Caco-2 (cell line): ENCODE results near the gene SOX1. TPM values are rescaled to one million over a fixed set of nuclear protein-coding genes. Genes with fewer than 3 reads are reported as not detected.

Experiments used
- BruUV-seq: library from RNA; stranded (reverse); fragments of 400-500 nt; replicated peaks from 2 replicates; lab custom pipeline; 2021; lab: Mats Ljungman, UMichigan
- CTCF ChIA-PET: fragments of 300-600 bp; sonication (Branson Sonifier 250); formaldehyde crosslinking; loops from one replicate; lab custom pipeline; 2022; ENCODE audit warnings: antibody characterized with exemption; lab: Charles Lee
- POLR2A ChIA-PET: fragments of 300-600 bp; sonication (Branson Sonifier 250); formaldehyde crosslinking; loops from one replicate; lab custom pipeline; 2022; ENCODE audit warnings: antibody characterized with exemption; lab: Charles Lee
- DNase-seq, 2 experiments: peaks; one replicate each; pipeline versions ENCODE4 v3.0.0 to v3.0.0-alpha.2; 2020 to 2022
- H3K27me3 ChIP-seq: replicated peaks from 2 replicates; pipeline ENCODE4 v1.6.0; 2011; ENCODE audit warnings: low read length; ENCODE audit not compliant: control insufficient read depth, insufficient read depth
- H3K36me3 ChIP-seq: 2 replicates; pipeline ENCODE4 v1.5.1; 2011; ENCODE audit warnings: low read length; ENCODE audit not compliant: control insufficient read depth, insufficient read depth
- H3K4me1 ChIP-seq: fragments of 250-450 bp; sonication (Bioruptor Pico); 2 replicates; pipeline ENCODE4 v1.5.1; 2020; ENCODE audit warnings: mild to moderate bottlenecking
- H3K4me3 ChIP-seq: 2 replicates; pipeline ENCODE4 v1.5.1; 2011; ENCODE audit warnings: low read depth, mild to moderate bottlenecking, control low read depth, low read length
- H3K9me3 ChIP-seq: fragments of 250-450 bp; sonication (Bioruptor Pico); 2 replicates; pipeline ENCODE4 v1.5.1; 2020; ENCODE audit warnings: mild to moderate bottlenecking, moderate library complexity
- H3K27ac Mint-ChIP-seq: one replicate; pipeline ENCODE4 v1.8.0; 2022; ENCODE audit warnings: mixed read lengths; ENCODE audit not compliant: unreplicated experiment
- H3K27me3 Mint-ChIP-seq: one replicate; pipeline ENCODE4 v1.8.0; 2022; ENCODE audit warnings: mixed read lengths; ENCODE audit not compliant: insufficient read depth, unreplicated experiment
- H3K36me3 Mint-ChIP-seq: one replicate; pipeline ENCODE4 v1.8.0; 2022; ENCODE audit warnings: mild to moderate bottlenecking, mixed read lengths; ENCODE audit not compliant: insufficient read depth, unreplicated experiment
- H3K4me1 Mint-ChIP-seq: one replicate; pipeline ENCODE4 v1.8.0; 2022; ENCODE audit warnings: low read depth, mixed read lengths; ENCODE audit not compliant: unreplicated experiment
- H3K4me3 Mint-ChIP-seq: one replicate; pipeline ENCODE4 v1.8.0; 2022; ENCODE audit warnings: mild to moderate bottlenecking, moderate library complexity, mixed read lengths; ENCODE audit not compliant: unreplicated experiment
- H3K9me3 Mint-ChIP-seq: one replicate; pipeline ENCODE4 v1.8.0; 2022; ENCODE audit warnings: mixed read lengths; ENCODE audit not compliant: unreplicated experiment
- intact Hi-C: fragments of 100-400 bp; cut with micrococcal nuclease; formaldehyde crosslinking; loops from one replicate; pipeline ENCODE4 v1.10.0; 2022; ENCODE audit not compliant: unreplicated experiment
- total RNA-seq: library from RNA; stranded (reverse); gene quantifications from 2 replicates; pipeline ENCODE4 v1.2.3, GENCODE V29; 2022
- TF ChIP-seq, protein P1 (sequence below), 2 experiments: fragments of 200-600 bp in 1 of 2; IDR thresholded peaks; 1 replicate in 1 of 2; 2 replicates in 1 of 2; pipeline versions ENCODE4 v1.5.1 to v1.8.0; 2011 to 2022; ENCODE audit warnings: antibody characterized with exemption in 1 of 2, control low read depth in 1 of 2, inconsistent platforms in 1 of 2, low read depth in 1 of 2, low read length in 1 of 2, mild to moderate bottlenecking in 1 of 2, moderate library complexity in 1 of 2; ENCODE audit not compliant: insufficient read depth in 1 of 2, severe bottlenecking in 1 of 2, unreplicated experiment in 1 of 2

Gene SOX1
- total RNA-seq, 1 experiment from 2014 or later = 1.7 TPM

DNA sequence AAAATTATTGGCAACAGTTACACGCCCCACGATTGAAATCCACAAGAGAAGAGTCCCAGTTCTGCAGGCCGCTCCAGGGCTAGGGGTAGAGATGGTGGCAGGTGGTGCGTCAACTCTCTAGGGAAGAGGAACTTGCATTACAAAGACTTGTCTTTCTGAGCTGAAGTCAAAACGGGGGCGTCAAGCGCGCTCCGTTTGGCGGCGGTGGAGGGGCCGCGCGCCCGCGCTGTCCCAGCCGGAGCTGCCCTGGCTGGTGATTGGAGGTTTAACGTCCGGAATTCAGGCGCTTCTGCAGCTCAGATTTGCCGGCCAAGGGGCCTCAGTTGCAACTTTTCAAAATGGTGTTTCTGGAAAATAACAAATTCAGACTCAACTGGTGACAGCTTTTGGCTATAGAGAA lies 38.9 kb downstream of the SOX1 start:
- no peak overlapping the region for H3K27ac Mint-ChIP-seq

DNA sequence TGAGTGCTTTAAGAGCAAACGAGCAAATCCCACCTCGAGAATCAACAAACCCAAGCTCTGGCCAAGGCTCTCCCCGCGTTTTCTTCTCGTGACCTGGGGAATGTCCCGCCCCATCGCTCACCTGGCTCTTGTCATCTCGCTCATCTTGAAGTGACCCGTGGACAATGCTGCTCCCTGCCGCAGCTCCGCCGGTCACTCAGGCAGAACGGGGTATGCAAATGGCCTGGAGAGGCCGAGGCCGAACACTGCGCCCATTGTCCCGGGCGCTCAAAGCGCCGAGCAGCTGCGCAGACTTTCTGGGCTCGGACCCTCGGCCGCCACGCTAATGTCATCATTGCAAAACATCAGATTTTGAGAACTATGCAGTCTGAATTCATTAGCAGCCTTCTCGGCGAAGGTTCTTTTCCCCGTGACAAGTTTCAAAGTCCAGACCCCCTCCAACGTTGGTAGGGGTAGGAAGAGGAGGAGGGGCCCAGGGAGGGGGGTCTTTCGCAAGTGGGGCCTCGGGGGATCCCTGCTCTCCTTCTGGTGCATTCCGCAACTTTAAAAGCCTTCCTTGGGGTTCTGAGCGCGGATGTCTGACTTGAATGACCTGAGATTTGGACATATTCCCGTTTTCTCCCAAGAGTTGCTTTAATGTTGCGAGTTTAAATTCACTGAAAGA lies 39.7 kb downstream of the SOX1 start:
- BruUV-seq = no TSS peak
- H3K27me3 ChIP-seq = no peaks in the 10 kb centered on the region
- ChIA-PET CTCF (no interaction called here), POLR2A (no interaction called here)
- intact Hi-C loops = no loop called here
- Mint-ChIP-seq H3K36me3 (no peaks in the 10 kb centered on the region), H3K4me1 (no peaks in the 10 kb centered on the region), H3K9me3 (no peaks in the 10 kb centered on the region), H3K27me3 (peaks cover 20% of the 10 kb centered on the region), H3K27ac (no peak overlapping the region), H3K4me3 (no peak overlapping the region)
- H3K4me3 ChIP-seq = no peak overlapping the region
- H3K9me3 ChIP-seq = no peaks in the 10 kb centered on the region
- DNase-seq = no peak
- TF ChIP-seq, protein P1, sequence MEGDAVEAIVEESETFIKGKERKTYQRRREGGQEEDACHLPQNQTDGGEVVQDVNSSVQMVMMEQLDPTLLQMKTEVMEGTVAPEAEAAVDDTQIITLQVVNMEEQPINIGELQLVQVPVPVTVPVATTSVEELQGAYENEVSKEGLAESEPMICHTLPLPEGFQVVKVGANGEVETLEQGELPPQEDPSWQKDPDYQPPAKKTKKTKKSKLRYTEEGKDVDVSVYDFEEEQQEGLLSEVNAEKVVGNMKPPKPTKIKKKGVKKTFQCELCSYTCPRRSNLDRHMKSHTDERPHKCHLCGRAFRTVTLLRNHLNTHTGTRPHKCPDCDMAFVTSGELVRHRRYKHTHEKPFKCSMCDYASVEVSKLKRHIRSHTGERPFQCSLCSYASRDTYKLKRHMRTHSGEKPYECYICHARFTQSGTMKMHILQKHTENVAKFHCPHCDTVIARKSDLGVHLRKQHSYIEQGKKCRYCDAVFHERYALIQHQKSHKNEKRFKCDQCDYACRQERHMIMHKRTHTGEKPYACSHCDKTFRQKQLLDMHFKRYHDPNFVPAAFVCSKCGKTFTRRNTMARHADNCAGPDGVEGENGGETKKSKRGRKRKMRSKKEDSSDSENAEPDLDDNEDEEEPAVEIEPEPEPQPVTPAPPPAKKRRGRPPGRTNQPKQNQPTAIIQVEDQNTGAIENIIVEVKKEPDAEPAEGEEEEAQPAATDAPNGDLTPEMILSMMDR (IDR thresholded peaks at IDR 0.05; ENCODE audit: insufficient read depth in 1 of 2, low read depth in 1 of 2, low read length in 1 of 2, severe bottlenecking in 1 of 2, unreplicated experiment in 1 of 2) = no peak
- no peaks in the 10 kb centered on the region for H3K36me3 ChIP-seq
- H3K4me1 ChIP-seq = no peaks in the 10 kb centered on the region

More for the DNA sequence above, 38.9 kb downstream of the SOX1 start:
- H3K4me1 Mint-ChIP-seq = no peaks in the 10 kb centered on the region
- H3K27me3 Mint-ChIP-seq = peaks cover 13% of the 10 kb centered on the region
- BruUV-seq = no TSS peak
- ChIA-PET CTCF (no interaction called here), POLR2A (no interaction called here)
- TF ChIP-seq, protein P1 (IDR thresholded peaks at IDR 0.05; ENCODE audit: insufficient read depth in 1 of 2, low read depth in 1 of 2, low read length in 1 of 2, severe bottlenecking in 1 of 2, unreplicated experiment in 1 of 2) = no peak
- H3K4me3 ChIP-seq = no peak overlapping the region
- no peak overlapping the region for H3K4me3 Mint-ChIP-seq
- no peak for DNase-seq
- H3K36me3 ChIP-seq = no peaks in the 10 kb centered on the region
- intact Hi-C loops = no loop called here
- no peaks in the 10 kb centered on the region for H3K36me3 Mint-ChIP-seq
- H3K27me3 ChIP-seq = no peaks in the 10 kb centered on the region
- no peaks in the 10 kb centered on the region for H3K9me3 ChIP-seq
- no peaks in the 10 kb centered on the region for H3K9me3 Mint-ChIP-seq
- H3K4me1 ChIP-seq = no peaks in the 10 kb centered on the region

DNA sequence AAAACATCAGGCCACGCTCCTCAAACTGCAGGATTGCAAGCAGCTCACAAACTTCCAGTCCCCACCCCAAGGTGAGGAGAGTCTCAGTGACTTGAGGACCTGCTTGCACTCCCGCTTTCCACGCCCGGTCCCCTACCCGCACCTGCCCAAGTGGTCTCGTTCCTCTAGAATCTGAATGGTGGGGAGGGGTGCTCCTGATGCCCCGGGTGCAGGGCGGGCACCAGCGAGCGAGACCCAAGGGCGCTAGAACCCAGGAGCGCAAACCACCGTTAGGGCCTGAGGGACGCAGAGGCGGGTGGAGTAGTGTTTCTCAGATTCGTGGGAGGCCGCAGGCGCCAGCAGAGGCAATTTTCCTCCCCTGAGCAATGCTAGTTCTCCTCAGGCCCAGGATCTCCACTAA lies 40.3 kb downstream of the SOX1 start:
- Histone ChIP-seq H3K4me1 (no peaks in the 10 kb centered on the region), H3K4me3 (no peak overlapping the region), H3K36me3 (no peaks in the 10 kb centered on the region), H3K27me3 (peaks cover under 1% of the 10 kb centered on the region; the same call in 1 of the 2 replicates), H3K9me3 (no peaks in the 10 kb centered on the region)
- BruUV-seq = no TSS peak
- Mint-ChIP-seq H3K27ac (no peak overlapping the region), H3K9me3 (no peaks in the 10 kb centered on the region), H3K36me3 (no peaks in the 10 kb centered on the region), H3K4me1 (no peaks in the 10 kb centered on the region), H3K4me3 (no peak overlapping the region), H3K27me3 (peaks cover 18% of the 10 kb centered on the region)
- intact Hi-C loops = no loop called here
- ChIA-PET POLR2A (no interaction called here), CTCF (no interaction called here)
- no peak for DNase-seq
- TF ChIP-seq, protein P1 (IDR thresholded peaks at IDR 0.05; ENCODE audit: insufficient read depth in 1 of 2, low read depth in 1 of 2, low read length in 1 of 2, severe bottlenecking in 1 of 2, unreplicated experiment in 1 of 2) = no peak
